ENCODE data around the gene CLIC4. TPM values are rescaled to one million over a fixed set of nuclear protein-coding genes. Genes with fewer than 3 reads are reported as not detected.
"Not testable (repeated sequence)": the region's sequence is repeated elsewhere in the genome, so short reads cannot be mapped to it uniquely, and the experiment has no call there.

Gene CLIC4
- polyA plus RNA-seq, 3 donors, result 9.7 to 38.1 (median 24.6) TPM

GRCh38 chr1:24779689-24780464 is 34.6 kb downstream of the CLIC4 start:
- peaks cover 18% of the 10 kb centered on the region for H4K20me1 ChIP-seq (ENCODE audit: insufficient read depth, low read length)
- H3K4me3 ChIP-seq (replicated peaks in 1 of 3; ENCODE audit: low read depth in 2 of 3, low read length in 3 of 3), result no peak overlapping the region
- no peak overlapping the region for H3K4me3 Mint-ChIP-seq
- peaks cover 58% of the 10 kb centered on the region for H3K79me2 ChIP-seq (ENCODE audit: insufficient read depth, low read length)
- no peaks in the 10 kb centered on the region for H3K36me3 ChIP-seq (replicated peaks in 1 of 2; ENCODE audit: control insufficient read depth in 1 of 2, insufficient read depth in 2 of 2, low read length in 2 of 2)
- H2AFZ ChIP-seq (ENCODE audit: insufficient read depth, low read depth, low read length, poor library complexity, severe bottlenecking), result no peak overlapping the region
- no peak overlapping the region for H3K4me2 ChIP-seq (replicated peaks; ENCODE audit: extremely low read depth, low read length, poor library complexity, severe bottlenecking)
- 100% methylated on average over 4 of the region's 5 CpGs for WGBS (ENCODE audit: insufficient coverage)
- no peak overlapping the region for H3K9ac ChIP-seq (ENCODE audit: insufficient read depth, low read length, poor library complexity, severe bottlenecking)
- intact Hi-C loops (cut with micrococcal nuclease), result no loop called here
- H3K4me1 Mint-ChIP-seq, result peaks cover 8% of the 10 kb centered on the region
- peaks cover 0 to 2% (median 0%) of the 10 kb centered on the region in 7 donors for H3K9me3 Mint-ChIP-seq
- H3K27ac Mint-ChIP-seq, result no peak overlapping the region
- H3K27me3 ChIP-seq (ENCODE audit: control insufficient read depth in 2 of 2, insufficient read depth in 2 of 2, low read length in 2 of 2), result no peaks in the 10 kb centered on the region
- H3K36me3 Mint-ChIP-seq, result peaks cover 0 to 6% of the 10 kb centered on the region in 2 donors
- no peaks in the 10 kb centered on the region for H3K27me3 Mint-ChIP-seq (ENCODE audit: low read depth in 3 of 3)
- TF ChIP-seq CTCF (IDR thresholded peaks at IDR 0.05), result no peak
- H3K27ac ChIP-seq (ENCODE audit: low read depth in 1 of 2, low read length in 2 of 2), result no peak overlapping the region
- no peaks in the 10 kb centered on the region for H3K9me3 ChIP-seq (replicated peaks in 1 of 2; ENCODE audit: control insufficient read depth in 1 of 2, insufficient read depth in 1 of 2, low read length in 2 of 2)
- DNase-seq, result no peak
- H3K4me1 ChIP-seq (ENCODE audit: control insufficient read depth in 1 of 2, insufficient read depth in 2 of 2, low read length in 2 of 2), result no peaks in the 10 kb centered on the region

GRCh38 chr1:24780626-24781025 is 35.4 kb downstream of the CLIC4 start:
- H3K36me3 ChIP-seq (replicated peaks in 1 of 2; ENCODE audit: control insufficient read depth in 1 of 2, insufficient read depth in 2 of 2, low read length in 2 of 2); H3K36me3 Mint-ChIP-seq; H3K4me3 Mint-ChIP-seq; H3K9ac ChIP-seq (ENCODE audit: insufficient read depth, low read length, poor library complexity, severe bottlenecking); H3K4me1 ChIP-seq (ENCODE audit: control insufficient read depth in 1 of 2, insufficient read depth in 2 of 2, low read length in 2 of 2); H2AFZ ChIP-seq (ENCODE audit: insufficient read depth, low read depth, low read length, poor library complexity, severe bottlenecking); H3K27ac Mint-ChIP-seq; H3K27me3 ChIP-seq (ENCODE audit: control insufficient read depth in 2 of 2, insufficient read depth in 2 of 2, low read length in 2 of 2); DNase-seq; H3K27me3 Mint-ChIP-seq (ENCODE audit: low read depth in 3 of 3); H3K4me3 ChIP-seq (replicated peaks in 1 of 3; ENCODE audit: low read depth in 2 of 3, low read length in 3 of 3); H3K4me2 ChIP-seq (replicated peaks; ENCODE audit: extremely low read depth, low read length, poor library complexity, severe bottlenecking); H3K9me3 Mint-ChIP-seq; H3K27ac ChIP-seq (ENCODE audit: low read depth in 1 of 2, low read length in 2 of 2); intact Hi-C loops (cut with micrococcal nuclease); H3K9me3 ChIP-seq (replicated peaks in 1 of 2; ENCODE audit: control insufficient read depth in 1 of 2, insufficient read depth in 1 of 2, low read length in 2 of 2): not testable (repeated sequence)
- WGBS (ENCODE audit: insufficient coverage), result 51% methylated on average over 2 of the region's 8 CpGs
- H3K79me2 ChIP-seq (ENCODE audit: insufficient read depth, low read length), result peaks cover 61% of the 10 kb centered on the region
- H4K20me1 ChIP-seq (ENCODE audit: insufficient read depth, low read length), result peaks cover 18% of the 10 kb centered on the region
- peaks cover 12% of the 10 kb centered on the region for H3K4me1 Mint-ChIP-seq
